Limb (tissue), 2 donors: ENCODE data around the gene BNIPL.

Experiments
- DNase-seq, 2 donors: peaks; one replicate each; pipeline ENCODE4 v3.0.0-alpha.2; 2016; ENCODE audit errors: extremely low spot score in 2 of 2

BNIPL gene, protein sequence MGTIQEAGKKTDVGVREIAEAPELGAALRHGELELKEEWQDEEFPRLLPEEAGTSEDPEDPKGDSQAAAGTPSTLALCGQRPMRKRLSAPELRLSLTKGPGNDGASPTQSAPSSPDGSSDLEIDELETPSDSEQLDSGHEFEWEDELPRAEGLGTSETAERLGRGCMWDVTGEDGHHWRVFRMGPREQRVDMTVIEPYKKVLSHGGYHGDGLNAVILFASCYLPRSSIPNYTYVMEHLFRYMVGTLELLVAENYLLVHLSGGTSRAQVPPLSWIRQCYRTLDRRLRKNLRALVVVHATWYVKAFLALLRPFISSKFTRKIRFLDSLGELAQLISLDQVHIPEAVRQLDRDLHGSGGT

DNA sequence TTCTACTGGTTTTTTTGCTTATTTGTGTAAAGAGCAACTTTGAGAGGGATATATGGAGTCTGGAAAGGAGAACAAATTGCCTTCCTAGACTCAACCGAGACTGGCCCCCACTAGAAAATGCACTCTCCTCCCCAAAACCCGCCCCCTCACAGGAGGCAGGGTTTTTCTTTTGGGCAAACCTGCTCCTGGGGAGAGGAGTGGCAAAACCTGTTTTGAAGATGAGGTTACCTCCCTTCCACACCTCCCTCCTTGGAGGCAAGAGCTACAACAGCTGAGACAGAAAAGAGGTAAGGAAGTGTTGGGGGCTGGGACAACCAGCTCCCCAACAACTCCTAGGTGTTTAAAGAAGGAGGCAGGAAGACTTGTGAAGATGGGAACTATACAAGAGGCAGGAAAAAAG is at the start of gene BNIPL:
BNIPL (plus strand) TSS at position 231 of the 400 bp plus-strand sequence; CDS start at position 371, 140 bp downstream.
- no peak for DNase-seq

DNA sequence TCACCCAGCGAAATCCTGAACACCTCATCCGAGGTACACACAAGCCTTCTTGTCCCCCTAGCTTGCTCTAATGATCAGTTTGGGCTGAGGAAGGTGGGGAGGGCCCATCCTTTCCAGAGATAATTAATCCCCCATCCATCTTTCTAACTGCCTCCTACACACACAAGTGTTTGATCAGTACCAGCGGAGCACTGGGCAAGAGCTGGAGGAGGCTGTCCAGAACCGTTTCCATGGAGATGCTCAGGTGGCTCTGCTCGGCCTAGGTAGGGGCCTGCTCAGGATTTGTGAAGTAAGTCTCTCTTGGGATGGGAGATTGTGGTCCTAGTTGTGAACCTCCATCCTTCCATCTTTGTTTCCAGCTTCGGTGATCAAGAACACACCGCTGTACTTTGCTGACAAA is 48.5 kb upstream of the BNIPL start:
- no peak for DNase-seq

DNA sequence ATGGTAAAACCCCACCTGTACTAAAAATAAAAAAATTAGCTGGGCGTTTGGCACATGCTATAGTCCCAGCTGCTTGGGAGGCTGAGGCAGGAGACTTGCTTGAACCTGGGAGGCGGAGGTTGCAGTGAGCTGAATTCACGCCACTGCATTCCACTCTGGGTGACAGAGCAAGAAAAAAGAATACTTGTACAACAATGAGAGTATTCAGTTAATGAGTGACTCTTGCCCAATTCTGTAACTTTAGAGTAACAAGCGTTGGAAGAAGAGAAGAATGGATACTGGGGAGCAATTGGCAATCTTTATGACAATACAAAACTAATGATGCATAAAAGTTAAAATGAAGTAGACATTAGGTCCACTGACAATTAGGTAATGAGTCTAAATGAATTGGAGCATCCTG is 43.8 kb upstream of the BNIPL start:
- DNase-seq: no peak

DNA sequence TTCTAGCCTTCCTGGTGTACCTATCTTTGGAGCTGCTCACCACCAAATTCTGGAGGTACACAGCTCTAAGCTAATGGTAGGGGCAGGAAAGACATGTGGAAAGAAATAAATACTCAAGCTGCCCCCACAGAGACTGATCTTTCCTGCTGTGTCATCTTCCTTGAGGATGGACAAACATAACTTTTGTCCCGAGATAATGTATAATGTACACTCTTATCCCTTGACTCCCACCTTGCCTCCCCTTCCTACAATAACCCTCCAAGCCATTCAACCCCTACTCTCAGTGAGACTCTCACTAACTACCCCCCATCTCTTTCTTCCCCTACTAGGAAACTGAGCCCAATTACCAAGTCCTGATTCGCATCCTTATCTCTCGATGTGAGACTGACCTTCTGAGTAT is 42.1 kb upstream of the BNIPL start:
- DNase-seq: no peak

DNA sequence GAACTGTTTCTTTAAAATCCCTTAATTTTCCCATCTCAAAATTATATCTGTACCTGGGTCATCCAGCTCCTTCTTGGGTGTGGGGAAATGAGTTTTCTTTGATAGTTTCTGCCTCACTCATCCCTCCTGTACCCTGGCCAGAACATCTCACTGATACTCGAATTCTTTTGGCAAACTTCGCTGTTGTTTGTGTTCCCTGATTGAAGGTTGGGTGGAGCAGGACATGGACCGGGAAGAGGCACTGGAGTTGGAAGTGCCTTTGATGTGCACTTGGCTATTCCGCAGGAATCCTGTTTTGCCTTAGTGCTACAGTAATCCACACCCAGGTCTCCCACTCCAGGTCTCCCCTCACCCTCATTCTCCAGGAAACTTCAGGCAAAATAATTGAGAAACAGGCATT is 40.9 kb upstream of the BNIPL start:
- DNase-seq: no peak

DNA sequence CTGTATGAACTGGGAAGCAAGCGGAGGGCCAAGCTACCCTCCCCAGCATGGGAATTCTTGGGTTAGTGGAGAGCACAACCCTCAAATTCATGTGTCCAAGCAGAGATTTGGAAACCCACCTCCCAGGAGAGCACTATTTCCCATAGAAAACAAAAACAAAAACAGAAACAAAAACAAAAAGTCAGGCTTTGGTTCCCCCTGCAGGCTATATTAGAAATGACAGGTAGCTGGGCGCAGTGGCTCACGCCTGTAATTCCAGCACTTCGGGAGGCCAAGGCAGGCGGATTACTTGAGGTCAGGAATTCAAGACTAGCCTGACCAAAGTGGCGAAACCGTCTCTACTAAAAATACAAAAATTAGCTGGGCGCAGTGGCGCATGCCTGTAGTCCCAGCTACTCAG is 40.5 kb upstream of the BNIPL start:
- DNase-seq: no peak

DNA sequence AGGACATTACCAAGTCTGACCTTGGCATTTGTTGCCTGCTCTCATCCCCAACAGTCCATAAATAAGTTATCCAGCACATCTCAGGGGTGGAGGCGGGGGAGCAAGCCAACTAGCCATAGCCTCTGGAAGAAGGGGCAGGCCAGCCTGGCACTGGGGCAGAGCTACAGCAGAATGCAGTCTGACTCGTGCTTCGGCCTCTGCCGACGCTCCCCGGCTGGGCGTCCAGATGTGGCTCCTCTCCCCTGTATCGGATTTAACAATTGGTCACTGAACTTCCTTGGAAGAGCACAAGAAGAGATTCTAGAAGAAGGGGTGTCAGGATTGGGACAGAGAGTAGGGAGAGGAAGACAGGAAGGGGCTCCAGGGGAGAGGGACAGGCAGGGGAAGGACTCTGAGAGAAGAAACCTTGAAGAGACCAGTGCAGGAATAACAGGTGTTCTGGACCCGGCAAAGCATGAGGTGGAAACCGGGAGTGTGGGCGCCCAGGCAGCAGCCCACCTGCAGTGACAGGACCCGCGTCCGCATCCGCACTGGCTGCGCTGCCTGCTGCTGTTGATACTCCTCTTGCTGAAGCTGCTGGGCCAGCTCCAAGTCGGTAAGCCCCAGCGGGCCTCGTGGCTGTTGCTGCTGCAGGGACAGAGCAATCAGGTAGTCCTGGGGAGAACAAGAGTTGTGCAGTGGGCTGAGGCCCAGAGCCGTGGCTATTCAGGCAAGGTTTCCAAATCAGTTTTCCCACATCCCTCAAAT is 39.1 kb upstream of the BNIPL start:
- DNase-seq: no peak

DNA sequence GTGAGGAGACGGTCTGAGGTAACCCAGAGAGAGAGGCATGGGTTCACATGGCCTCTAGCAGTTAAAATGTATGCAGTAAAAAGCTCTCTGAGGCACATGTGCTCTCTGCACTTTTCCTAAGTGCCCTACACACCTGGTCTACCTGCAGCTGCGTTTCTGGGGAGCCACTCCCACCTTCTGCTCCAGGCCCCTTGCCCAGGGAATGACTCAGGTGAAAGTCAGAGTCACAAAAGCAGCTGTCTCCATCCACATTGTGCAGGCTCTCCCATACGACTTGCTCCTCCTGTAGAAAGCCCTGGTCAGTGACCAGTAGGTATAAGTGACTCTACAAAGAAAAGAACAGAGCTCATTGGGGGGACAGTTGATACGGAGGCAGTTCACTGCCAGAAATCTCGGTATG is 38.4 kb upstream of the BNIPL start:
- DNase-seq: no peak

DNA sequence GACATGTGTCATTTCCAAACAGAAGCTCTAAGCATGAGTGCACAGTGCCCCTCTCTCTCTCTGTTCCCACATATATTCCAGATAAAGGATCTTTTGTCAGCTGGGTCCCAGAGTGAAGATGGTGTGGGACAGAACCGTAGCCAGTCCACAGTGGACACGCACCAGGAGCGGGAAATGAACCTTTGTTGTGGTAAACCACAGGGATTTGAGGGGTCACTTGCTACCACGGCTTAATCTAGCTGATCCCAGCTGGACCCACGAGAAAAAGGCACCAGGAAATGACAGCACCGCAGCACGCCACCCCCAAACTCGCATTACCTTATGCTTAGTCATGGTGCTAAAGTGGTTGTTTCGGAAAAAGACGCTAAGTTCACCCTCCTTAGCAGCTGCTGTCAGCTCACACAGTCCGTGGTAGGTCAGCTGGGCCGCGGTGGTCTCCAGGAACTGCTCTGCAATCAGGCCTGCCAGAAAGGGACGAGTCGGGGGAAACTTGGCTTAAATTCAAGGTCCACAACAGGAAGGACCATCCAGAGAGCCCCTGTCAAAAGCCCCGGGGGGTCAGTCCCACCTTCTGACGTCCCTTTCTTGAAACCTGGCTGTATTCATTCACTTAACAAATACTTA is 37.2 kb upstream of the BNIPL start:
- DNase-seq: no peak

DNA sequence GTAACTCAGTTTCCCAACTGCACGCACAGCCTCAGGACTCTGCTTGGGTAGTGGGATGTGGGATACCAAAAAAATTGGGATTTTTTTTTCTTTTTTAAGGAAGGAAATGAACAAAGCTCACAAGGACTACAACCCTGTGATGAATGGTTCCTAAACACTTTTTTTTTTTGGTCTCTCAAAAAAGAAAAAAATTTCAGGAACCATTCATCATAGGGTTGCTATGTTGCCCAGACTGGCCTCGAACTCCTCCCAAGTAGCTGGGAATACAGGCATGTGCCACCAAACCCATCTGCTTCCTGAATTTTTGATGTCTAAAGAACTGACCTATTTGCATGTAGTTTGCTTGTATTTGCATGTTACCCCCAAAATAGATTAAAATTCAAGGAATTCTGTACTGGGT is 36.5 kb upstream of the BNIPL start:
- DNase-seq: no peak

DNA sequence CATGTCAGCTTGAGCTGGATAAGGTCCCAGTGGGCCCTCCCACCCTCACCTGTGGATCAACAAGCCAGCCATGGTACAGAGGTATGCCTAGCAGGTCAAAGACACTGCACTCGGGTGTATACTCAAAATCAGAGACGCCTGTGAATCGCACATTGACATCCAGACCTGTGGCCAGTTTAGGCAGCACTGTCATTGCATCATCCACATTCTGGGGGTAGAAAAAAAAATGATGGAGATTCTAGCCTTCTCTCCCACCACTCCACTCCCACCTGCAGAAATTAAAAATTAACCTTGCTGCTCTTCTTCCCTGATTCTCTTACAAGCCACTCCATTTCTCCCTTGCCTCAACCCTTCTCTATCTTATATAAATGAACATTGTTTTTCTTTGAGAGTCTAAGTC is 36.0 kb upstream of the BNIPL start:
- no peak for DNase-seq

DNA sequence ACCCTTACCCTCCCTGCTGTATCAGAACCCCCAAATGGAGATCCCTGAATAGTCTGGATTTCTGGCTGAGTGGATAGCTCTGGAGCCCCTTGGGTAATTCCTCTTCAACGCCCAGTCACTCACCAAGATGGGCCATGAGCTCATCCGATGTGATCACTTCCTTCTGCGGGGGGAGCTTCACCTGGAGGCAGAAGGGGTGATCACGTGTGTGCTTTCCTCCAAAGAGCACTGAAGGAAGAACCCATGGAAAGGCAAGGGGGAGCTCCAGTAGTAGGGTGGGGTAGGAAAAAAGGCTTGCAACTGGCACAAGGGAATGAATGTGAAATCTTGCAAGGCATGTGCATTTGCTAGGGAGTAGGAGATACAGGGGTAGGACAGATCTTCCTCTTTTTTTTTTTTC is 34.8 kb upstream of the BNIPL start:
- DNase-seq: no peak

DNA sequence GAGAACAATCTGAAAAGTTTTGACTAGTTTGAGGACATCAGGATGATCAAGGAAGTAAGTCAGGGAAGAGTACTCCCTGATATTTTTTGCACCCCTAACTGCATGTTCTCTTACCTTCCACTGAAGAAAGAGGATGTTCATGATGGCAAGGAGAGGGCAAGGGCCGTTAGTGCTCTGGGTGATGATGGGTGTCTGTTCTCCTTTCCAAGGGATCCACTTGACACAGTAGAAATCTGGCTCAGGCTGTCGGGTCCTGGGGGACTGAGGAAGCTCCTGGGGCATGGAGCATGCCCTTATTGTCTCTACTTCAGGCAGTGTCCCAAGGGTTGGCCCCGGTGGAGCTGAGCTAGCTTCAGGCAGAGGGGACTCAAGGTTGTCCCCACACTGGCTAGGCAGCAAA is 34.3 kb upstream of the BNIPL start:
- no peak for DNase-seq

DNA sequence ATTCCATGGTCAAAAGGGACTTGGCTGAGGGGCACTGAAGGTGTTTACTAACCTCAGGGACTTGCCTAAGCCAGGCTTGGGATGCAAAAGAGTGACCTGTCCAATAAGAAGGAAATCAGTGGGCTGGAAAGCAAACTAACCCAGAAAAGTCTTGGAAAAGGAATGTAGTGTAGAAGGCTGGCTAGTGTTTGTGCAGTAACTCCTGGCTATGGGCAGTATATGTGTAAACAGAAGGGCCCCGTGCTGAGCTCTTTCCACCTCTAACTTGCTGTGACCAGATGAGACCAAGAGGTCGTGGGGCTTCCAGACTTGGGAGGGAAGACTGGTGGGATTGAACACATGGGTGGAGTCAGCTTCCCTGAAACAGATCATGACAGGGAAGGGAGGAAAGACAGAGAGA is 33.8 kb upstream of the BNIPL start:
- DNase-seq: no peak

DNA sequence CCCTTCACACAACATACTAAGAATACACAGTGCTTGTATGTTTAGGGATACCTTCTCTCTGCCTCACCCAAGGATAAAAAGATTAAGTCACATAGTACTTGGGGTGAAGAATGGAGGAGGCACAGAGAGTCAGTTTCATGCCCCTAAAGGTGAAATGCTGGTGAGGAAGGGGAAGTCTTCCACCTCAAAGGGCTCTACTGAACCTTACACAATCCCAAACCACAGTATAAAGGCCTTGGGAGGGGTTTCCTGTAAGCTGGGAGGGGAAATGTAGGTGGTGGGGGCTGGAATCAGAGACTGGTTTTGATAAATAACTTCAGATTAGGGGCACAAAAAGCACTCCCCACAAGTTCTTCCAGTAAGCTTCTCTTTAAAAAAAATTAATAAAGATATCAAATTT is 33.2 kb upstream of the BNIPL start:
- no peak for DNase-seq

DNA sequence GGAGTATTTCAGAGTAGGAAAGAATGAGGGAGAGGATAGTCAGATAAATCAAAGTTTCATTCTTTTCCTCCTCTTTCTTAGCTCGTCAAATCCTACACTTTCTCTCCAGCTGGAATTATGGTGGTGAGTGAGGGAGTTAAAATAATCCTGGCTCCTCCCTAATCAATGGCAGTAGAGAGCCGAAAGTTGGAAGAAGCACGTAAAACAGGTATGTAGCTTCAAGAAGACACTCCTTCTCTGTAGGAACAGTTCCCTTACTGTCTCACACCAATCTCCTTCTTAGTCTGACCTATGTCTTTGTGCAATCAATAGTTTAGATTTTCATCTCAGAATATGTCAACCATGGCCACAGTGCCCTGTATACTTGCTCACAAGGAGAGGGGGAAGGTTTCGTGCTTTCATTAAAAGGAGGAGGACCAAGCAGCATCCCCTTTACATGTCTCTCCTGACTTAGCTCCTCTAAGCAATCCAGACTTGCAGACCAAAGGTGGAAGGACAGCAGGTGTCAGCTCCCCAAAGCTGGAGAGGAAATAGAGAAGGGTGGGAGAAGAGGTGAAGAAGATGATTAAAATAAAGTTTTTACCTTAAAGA is 30.6 kb upstream of the BNIPL start:
- DNase-seq: no peak

DNA sequence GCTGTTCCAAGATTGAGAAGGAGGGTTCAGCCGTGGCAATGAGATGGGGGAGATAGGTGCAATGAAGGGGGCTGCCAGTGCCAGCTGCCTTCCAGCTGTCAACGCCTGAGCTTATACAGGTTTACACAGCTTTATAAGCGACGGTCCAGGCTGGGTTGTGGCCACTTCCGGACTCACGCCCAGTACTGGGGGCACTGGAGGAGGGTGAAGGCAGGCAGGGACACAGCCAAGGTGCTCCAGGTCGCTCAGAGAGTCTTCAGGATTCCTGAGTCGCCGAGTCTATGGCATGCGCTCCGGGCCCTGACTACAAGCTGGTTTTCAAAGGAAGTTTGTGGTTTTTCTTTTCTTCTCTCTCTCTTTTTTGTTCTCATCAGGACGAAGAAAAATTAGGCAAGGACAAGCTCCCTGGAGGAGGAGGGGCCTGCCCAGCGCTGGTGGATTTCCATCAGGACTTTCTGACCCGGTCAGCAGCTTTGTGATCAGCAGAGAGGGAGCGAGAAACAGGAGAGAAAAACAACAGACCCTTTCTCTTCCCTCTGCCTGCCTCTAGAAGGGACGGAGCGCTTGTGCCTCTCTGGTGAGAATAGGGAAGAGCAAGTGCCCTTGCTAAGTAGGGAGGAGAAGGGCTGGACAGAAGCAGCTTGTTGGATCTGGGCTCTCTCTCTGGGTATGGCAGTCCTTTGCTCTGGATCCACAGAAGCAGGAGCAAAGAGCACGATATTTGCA is 29.9 kb upstream of the BNIPL start, which contains the start of gene MINDY1:
MINDY1 (minus strand) TSS at position 576 of the 726 bp plus-strand sequence. CDS start 4,285 bp downstream, outside the sequence.
- DNase-seq: peak; percentile 75 to 90

DNA sequence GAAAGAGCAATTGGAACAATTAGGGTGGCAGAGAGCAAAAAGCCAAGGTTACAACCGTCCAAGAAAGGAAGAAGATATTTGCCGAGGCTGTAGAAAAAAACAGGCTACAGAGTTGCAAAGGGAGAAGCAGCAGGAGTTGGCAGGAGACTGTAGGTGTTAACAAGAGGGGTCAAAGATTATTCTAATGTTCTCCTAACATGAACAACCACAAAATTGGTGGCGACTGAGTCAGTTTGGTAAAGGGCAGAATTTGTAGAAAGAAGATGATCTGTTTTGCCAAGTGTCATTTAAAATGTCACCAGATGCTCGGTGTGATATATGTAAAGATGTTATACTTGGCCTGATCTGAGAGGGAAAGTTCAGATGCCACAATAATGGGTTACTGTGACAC is 28.5 kb upstream of the BNIPL start:
- no peak for DNase-seq

DNA sequence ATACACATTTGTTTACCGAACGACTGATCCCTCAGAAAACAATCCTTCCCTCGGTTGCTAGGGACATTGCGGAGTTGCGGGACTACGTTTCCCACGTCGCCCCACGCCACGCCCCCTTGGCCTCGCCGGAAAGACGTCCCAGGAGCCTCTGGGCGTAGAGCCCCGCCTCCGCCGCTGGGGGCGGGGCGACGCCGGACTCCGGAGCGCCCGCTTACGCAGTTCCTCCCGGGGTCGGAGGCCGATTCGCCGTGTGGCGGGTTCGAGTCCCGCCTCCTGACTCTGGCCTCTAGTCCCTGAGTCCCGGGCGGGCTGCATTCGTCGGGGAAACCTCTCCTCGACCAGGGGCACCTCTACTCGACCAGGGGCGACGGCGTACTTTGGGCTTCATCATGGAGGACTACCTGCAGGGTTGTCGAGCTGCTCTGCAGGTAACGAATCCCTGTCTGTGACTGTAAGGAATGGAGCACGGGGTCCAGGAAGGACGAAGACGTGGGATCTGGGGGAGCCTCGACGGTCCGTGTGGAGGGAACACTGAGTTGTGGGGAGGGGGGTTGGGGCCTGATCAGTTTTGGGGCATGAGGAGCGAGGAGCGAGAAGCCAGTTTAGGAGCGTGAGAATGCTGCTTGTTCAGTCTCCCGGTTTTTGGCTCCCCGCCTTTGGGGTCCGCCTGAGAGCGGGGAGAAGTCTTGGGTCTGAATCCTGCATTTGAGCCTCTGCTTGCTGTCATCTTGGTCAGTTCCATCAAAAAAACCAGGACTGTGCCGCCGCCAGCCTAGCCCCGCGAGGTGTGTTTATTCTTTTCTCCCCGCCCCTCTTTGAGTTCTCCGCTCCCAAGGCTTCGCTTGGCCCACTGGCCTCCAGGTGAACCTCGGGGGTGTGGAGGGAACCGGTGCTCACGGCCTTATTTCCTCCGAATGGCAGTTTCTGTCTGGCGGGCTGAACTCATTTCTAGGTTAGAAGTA is 27.9 kb upstream of the BNIPL start, which contains the start of gene PRUNE1:
PRUNE1 (plus strand) TSS at position 206 of the 962 bp plus-strand sequence; CDS start at position 390, 184 bp downstream.
- peak; percentile 97 for DNase-seq

DNA sequence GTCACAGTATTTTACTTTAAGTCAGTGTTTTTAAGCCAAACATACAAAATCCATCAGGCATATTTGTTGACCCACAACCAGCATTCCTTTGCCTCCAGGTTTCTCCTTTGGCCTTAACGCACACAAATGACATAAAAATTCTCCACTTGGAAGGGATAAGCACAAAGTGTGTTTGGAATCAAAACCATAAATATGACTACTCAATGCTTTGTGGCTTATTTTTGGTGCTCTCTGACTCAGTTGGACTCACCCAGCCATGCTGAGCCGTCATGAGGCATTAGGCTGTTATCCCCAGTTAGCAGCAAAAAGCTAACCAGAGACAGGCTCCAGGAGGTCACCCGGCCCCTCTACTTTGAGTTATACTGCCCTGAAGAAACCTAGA is 27.2 kb upstream of the BNIPL start:
- no peak for DNase-seq
